Keratinocyte (primary cell): ENCODE data around the gene TBC1D25.

Experiments used
- CTCF ChIP-seq, 3 experiments: IDR thresholded peaks in 1 of 3; conservative IDR thresholded peaks in 1 of 3; optimal IDR thresholded peaks in 1 of 3; 2 replicates in 2 of 3; 3 replicates in 1 of 3; pipeline versions ENCODE3 to v1.5.1; 2011; ENCODE audit warnings: low read length in 3 of 3, mild to moderate bottlenecking in 3 of 3, moderate library complexity in 2 of 3, control low read depth in 1 of 3, inconsistent platforms in 1 of 3; ENCODE audit not compliant: insufficient read depth in 2 of 3; ENCODE audit errors: extremely low read depth in 1 of 3
- EZH2 ChIP-seq: IDR thresholded peaks from one replicate; pipeline ENCODE4 v1.6.1; 2012; ENCODE audit warnings: inconsistent platforms, mild to moderate bottlenecking, low read length, moderate library complexity

GRCh38 chrX:48560681-48561080 is 21.2 kb downstream of the TBC1D25 start:
- no peak for TF ChIP-seq EZH2
- TF ChIP-seq CTCF (optimal IDR thresholded peaks at IDR 0.05 in 1 of 3, IDR thresholded peaks at IDR 0.05 in 1 of 3, conservative IDR thresholded peaks at IDR 0.05 in 1 of 3; ENCODE audit: extremely low read depth in 1 of 3, insufficient read depth in 2 of 3, low read length in 3 of 3), result no peak
